Hepatocyte (in vitro differentiated cells): Measurements from ENCODE around the gene ATXN1.

Experiments
- CTCF ChIP-seq: fragments of 200-600 bp; sonication (generic); IDR thresholded peaks from 2 replicates; pipeline ENCODE4 v1.5.1; 2016; ENCODE audit warnings: antibody characterized with exemption, mild to moderate bottlenecking; ENCODE audit not compliant: poor library complexity
- EZH2 ChIP-seq: fragments of 200-600 bp; sonication (generic); IDR thresholded peaks from 2 replicates; pipeline ENCODE4 v1.6.1; 2016; ENCODE audit warnings: antibody characterized with exemption, mild to moderate bottlenecking, borderline replicate concordance

GRCh38 chr6:16728513-16729182 lies 32.6 kb downstream of the ATXN1 start:
- TF ChIP-seq CTCF (no peak), EZH2 (no peak)
